Activated CD8-positive, alpha-beta memory T cell treated with anti-CD3 and anti-CD28 coated beads for 24 hours (primary cell): ENCODE measurements around the gene CDK17.
A peak's percentile ranks its signal among the peaks of the same experiment; 100 is the strongest.
"Not testable (repeated sequence)": the region's sequence is repeated elsewhere in the genome, so short reads cannot be mapped to it uniquely, and the experiment has no call there.

Source experiments
- DNase-seq: peaks from one replicate; pipeline ENCODE4 v3.0.0-alpha.2; 2020

Gene CDK17

DNA sequence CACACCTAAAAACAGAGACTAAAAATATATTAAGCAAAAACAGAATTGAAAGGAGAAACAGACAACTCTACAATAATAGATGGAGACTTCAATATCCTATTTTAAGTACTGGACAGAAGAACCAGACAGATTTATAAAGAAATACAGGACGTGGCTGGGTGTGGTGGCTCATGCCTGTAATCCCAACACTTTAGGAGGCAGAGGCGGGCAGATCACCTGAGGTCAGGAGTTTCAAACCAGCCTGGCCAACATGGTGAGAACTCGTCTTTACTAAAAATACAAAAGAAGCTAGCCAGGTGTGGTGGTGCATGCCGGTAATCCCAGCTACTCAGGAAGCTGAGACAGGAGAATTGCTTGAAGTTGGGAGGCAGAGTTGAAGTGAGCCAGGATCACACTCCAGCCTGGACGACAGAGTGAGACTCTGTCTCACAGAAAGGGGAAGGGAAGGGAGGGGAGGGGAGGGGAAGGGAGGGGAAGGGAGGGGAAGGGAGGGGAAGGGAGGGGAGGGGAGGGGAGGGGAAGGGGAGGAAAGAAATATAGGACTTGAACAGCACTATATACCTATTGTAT is 53.0 kb downstream of the CDK17 start:
- no peak for DNase-seq

DNA sequence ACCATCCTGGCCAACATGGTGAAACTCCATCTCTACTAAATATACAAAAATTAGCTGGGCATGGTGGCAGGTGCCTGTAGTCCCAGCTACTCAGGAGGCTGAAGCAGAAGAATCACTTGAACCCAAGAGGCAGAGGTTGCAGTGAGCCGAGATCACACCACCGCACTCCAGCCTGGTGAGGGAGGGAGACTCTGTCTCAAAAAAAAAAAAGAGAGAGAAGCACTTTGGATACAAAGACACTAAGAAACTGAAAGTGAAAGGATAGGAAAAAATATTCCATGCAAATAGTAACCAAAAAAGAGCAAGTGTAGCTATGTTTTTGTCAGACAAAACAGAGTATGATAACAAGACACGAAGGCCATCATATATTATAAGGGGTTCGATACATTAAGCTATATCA is 53.5 kb downstream of the CDK17 start:
- DNase-seq = not testable (repeated sequence)

DNA sequence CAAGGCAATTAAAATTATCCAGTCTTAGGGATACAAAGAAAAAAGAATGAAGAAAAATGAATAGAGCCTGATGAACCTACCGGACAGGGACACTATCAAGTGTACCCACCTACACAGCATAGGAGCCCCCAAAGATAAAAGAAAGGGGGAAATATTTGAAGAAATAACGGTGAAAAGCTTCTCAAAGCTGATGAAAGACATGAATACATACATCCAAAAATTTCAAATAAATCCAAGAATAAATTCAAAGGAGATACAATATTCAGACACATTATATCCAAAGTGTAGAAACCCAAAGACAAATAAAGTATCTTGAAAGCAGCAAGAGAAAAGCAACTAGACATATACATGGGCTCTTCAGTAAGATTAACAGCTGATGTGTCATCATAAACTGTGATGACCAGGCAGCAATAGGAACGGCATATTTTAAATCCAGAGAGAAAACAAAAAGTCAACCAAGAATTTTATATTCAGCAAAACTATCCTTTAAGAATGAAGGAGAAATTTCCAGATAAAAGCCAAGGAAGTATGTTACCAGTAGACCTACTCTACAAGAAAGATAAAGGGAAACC is 56.0 kb downstream of the CDK17 start:
- DNase-seq = no peak

DNA sequence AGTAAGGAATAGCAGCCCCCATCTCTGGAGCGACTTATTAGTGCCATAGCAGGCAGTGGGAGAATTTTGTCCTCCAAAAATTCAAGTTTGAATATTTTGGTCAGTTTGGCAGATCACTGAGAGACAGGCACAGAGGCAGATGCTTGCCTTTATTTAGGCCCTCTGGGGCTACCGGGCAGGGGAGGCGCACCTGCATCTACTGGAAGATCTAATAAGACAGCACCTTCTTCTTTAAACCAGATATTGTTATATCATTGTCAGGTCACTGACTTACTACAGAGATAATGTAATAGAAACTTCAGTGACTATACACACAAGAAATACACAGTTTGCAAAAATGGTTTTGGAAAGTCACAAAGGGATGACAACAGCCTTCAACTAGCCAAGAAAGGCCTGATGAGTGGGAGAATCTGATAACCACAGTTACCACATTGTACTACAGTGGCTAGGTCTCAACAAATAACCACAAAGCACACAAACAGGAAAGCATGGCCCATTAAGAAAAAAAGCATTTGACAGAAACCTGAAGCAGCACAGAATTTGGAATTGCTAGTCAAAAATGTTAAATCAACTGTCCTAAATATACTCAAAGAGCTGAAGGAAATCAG is 56.8 kb downstream of the CDK17 start:
- no peak for DNase-seq

DNA sequence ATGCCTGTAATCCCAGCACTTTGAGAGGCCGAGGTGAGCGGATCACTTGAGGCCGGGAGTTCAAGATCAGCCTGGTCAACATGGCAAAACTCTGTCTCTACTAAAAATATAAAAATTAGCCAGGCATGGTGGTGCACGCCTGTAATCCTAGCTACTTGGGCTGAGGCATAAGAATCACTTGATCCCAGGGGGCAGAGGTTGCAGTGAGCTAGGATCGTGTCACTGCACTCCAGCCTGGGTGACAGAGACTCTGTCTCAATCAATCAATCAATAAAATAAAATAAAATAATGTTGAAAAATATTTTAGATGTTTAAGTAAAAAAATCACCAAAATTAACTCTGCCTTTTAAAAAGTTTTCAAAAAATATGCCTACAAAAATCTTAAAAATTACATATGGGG is 60.6 kb downstream of the CDK17 start:
- DNase-seq = not testable (repeated sequence)

DNA sequence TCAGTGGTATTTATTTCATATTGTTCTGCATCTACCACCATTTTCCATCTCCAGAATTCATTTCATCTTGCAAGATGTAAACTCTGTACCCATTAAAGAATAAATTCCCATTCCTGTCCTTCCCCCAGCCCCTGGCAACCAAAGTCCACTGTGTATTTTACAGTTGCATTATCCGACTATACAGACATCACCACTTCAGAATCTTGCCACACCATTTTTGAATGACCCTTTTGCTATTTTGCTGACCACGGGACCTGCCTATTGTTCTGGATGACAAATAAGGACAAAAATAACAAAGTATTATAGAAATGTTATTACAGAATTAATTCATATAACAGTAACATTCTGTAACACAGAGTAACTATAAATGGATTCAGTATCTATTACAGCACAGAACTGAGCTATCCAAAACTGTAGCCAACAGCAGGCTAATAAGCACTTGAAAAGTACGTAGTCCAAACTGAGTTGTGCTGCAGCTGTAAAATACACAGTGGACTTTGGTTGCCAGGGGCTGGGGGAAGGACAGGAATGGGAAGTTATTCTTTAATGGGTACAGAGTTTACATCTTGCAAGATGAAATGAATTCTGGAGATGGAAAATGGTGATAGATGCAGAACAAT is 61.3 kb downstream of the CDK17 start:
- no peak for DNase-seq

DNA sequence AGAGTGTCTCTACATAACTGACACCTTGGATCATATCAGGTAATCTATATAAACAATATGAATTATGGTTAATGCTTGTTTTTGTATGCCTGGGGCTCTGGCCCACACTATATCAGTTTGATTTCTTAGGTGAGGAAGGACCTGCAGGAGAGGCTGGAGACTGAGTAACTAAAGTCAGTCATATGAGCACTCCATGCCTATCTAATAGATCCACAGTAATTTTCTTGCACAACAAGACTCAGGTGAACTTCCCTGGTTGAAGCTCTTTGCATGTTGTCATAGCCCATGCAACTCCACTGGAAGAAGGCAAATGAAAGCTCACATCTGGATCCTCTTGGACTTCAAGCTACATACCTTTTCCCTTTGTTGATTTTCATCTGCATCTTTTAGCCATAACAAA is 62.3 kb downstream of the CDK17 start:
- DNase-seq = no peak

DNA sequence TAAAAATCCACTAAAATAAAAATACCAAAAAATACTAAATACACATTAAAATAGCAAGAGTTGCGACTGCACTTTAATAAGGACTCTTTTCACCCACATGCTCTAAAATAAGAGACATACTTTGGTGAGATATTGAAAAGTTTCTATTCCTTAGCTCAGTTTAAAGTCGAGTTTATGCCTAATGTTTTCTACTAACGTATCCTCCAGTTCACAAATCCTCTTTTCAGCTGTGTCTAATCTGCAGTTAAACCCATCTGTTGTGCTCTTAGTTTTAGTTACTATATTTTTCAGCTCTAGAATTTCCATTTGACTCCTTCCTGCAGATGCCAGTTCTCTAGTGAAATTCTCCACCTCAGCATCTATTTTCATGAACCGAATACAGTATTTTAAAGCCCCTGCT is 63.8 kb downstream of the CDK17 start:
- DNase-seq = no peak

DNA sequence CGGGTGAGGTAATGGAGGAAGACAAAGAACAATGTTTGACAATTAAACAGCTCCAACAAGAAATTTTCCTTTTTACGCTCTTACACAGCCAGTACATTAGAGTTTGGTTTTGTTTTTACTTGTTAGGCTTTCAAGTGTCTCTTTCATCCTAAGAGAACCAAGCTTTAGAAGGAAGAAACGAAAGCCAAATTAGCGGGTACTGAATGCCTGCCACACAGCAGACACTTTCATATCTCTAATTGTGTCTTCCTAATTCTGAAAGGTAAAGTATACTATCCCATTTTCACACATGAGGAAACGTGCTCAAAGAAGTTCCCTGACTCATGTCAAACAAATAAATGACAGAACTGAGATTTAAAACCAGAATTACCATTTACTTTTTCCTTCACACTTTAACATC is 65.0 kb downstream of the CDK17 start:
- DNase-seq = no peak

DNA sequence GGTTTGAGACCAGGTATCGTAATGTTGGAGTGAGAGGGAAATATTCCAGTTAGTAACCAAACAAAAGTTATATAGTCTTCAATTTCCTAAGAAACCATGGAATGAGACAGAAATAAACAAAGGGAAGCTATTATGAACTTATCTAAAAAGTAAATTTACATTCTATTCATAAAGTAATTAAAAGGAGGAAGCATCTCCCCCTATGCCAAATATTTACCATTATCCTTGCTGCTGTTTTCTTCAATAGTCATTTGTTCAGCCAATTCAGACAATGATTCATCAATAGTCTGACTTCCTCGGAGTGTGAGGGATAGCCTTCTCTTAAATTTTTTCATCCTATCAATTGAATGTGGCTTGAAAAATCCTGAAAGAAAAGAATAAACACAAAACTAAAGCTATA is 65.7 kb downstream of the CDK17 start:
- no peak for DNase-seq

DNA sequence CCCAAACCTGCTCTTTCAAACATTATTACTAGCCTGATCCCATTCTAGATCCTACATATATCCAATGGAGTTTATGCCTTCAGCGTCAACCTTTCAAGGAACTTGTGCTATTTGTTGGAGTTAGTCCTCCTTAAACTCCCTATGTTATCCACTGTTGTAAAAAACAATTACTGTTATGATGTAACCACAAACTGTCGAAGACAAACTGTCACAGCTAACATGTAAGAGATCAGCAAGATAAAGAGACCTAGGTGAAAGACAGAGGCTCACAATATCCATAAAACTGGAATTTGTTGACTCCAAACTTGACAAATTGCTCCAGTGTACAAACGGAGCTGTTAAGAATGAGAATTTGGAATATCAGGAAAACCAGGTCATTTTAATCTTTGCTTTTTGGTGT is 70.7 kb downstream of the CDK17 start:
- DNase-seq = no peak

DNA sequence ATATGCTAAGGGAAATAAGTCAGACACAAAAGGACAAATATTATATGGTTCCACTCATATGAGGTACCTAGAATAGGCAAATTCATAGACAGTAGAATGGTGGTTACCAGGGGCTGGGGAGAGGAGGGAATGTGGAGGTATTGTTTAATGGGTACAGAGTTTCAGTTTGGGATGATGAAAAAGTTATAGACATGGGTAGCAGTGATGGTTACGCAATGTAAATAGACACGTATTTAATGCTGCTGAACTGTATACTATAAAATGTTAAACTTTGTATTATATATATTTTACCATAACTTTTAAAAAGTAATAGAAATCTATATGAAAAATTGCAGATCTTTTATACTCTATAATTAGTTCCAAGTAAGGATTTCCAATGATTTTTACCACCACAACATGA is 71.2 kb downstream of the CDK17 start:
- no peak for DNase-seq

DNA sequence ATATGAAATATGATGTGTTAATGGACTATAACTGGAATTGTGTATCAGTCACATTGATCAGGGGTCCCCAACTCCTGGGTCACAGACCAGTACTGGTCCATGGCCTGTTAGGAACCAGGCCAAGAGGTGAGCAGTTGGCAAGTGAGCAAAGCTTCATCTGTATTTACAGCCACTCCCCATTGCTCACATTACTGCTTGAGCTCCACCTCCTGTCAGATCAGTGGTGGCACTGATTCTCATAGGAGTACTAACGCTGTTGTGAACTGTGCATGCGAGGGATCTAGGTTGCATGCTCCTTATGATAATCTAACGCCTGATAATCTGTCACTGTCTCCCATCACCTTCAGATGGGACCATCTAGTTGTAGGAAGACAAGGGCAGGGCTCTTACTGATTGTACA is 72.3 kb downstream of the CDK17 start:
- DNase-seq = no peak

DNA sequence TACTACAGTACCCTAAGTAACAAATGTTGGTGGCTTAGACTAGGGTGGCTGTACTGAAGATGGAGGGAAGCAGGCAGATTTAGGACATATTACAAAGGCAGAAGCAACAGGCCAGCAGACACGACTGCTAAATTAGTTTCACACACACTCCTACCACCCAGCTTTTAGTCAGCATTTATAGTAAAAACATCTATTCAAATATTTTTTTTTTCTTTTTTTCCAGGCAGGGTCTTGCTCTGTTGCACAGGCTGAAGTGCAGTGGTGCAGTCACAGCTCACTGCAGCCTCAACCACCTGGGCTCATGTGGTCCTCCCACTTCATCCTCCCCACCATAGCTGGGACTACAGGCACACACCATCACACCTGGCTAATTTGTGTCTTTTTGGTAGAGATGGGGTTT is 72.9 kb downstream of the CDK17 start:
- DNase-seq = no peak

DNA sequence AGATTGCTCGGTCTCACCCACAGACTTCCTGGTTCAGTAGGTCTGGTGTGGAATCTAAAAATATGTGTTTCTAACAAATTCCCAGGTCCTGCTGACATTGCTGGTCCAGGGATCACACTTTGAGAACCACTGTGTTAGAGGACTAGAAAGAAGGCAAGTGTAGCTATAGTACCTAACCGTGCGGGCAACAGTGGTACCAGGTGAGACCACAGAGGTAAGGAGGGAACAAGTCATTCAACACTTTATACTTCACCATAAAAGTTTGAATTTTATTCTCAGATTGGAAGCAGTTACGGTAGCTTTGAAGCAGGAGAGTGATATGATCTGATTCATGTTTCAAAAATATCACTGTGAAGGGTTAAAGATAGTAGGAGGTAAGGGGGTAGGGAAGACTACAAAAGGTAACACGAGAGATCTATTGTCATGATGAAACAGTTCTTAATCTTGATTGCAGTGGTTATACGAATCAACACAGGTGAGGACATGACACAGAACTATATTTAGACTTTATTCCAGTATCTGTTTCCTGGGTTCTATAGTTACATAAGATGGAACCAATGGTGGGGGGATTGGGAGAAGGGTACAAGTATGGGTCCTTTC is 73.5 kb downstream of the CDK17 start:
- no peak for DNase-seq

DNA sequence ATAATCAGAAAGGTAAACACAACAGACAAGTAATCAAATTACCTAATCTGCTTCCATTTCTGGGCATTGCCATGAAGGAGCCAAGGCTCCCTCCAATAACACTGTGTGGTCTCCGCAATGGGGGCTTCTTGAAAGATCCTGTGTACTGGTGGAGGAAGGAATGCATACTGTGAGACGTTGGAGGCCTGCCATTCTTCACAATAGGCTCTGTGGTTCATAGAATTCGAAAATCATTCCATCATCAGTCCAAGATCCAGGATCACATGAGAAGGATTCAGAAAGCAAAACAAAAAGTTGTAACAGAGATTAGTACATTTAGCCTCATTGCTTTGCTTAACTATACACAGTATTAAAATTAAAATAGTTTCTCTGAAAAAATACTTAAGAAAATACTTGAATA is 76.3 kb downstream of the CDK17 start:
- DNase-seq = no peak

DNA sequence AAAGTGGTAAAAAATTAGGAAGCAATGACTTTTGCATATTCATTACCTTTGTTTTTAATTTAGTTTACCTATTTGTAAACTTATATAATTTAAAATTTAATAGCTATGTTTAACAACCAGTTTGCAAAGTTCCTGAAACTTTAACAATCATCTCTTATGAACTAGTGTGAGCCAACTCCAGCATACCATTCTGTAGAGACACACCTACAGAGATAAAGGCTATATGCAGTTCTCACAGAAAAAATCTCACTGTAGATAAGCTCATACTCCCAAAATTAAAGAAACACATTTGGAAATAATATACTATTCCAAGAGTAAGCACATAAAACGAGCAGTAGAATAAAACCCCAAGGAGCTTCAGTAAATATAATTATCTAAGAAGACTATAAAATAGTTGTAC is 77.5 kb downstream of the CDK17 start:
- DNase-seq = no peak

DNA sequence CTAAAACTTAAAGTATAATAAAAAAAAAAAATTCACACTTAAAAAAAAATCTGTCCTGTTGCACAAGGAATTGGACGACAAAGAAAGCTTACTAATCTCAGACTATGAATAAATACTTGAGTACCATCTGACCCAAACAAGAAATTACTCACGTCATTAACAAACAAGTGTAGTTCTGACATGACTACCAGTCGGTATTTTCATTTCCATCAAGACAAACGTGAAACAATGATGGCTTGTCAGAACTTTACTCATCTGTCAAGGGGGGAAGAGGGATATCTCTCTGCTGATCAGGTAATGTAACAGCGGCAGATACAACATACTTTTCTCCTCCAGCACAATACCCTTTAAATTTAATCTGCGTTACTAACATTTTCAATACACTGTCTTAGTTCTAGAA is 78.3 kb downstream of the CDK17 start:
- DNase-seq = no peak

DNA sequence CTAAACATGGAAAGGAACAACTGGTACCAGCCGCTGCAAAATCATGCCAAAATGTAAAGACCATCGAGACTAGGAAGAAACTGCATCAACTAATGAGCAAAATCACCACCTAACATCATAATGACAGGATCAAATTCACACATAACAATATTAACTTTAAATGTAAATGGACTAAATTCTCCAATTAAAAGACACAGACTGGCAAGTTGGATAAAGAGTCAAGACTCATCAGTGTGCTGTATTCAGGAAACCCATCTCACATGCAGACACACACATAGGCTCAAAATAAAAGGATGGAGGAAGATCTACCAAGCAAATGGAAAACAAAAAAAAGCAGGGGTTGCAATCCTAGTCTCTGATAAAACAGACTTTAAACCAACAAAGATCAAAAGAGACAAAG is 82.4 kb downstream of the CDK17 start:
- DNase-seq = not testable (repeated sequence)

DNA sequence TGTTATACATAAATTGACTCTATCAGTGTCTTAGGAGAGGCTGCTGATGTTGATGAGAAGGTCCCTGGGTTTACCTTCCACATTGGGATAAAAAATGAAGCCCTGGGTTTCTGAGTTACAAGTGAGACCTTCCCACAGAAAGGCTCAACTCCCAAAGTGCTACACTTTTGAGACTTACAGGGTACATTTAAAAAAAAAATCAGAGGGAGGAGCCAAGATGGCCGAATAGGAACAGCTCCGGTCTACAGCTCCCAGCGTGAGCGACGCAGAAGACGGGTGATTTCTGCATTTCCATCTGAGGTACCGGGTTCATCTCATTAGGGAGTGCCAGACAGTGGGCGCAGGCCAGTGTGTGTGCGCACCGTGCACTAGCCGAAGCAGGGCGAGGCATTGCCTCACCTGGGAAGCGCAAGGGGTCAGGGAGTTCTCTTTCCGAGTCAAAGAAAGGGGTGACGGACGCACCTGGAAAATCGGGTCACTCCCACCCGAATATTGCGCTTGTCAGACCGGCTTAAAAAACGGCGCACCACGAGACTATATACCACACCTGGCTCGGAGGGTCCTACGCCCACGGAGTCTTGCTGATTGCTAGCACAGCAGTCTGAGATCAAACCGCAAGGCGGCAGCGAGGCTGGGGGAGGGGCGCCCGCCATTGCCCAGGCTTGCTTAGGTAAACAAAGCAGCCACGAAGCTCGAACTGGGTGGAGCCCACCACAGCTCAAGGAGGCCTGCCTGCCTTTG is 84.3 kb downstream of the CDK17 start:
- peak; percentile 64 for DNase-seq

DNA sequence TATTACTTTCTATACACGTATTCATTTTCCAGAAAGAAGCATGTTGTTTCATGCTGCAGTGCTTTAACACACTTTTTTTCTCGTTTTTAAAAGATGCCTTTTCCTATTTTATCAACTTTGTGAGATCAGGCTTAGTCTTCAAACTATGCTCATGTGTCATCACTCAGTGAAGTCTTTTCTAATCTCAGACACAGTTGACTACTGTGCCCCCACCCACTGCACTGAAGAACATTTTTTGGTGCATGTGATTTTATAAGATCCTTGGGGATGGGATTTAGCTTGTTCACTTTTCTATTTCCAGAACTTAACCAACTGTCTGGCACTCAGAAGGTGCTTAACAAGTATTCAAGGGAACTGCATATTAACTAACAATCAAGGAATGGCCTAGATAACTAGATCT is 85.5 kb downstream of the CDK17 start:
- DNase-seq = no peak

DNA sequence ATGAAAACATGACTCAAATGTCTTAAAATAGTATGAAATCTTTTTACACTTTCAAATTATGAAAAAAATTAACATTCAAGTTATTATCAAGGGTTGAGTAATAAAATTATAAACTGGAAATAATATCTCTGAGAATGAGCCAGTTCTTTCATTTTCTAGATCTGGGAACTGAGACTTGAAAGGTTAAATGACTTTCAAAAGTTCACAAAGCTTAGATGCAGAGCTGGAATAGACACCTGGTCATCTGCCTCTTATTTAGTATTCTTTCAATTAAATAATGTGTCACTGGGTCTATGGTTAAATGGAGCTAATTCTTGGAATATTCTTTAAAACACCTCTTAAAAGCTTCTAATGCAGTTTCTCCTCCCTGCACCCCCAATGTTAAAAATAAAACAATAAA is 86.6 kb downstream of the CDK17 start:
- DNase-seq = no peak

DNA sequence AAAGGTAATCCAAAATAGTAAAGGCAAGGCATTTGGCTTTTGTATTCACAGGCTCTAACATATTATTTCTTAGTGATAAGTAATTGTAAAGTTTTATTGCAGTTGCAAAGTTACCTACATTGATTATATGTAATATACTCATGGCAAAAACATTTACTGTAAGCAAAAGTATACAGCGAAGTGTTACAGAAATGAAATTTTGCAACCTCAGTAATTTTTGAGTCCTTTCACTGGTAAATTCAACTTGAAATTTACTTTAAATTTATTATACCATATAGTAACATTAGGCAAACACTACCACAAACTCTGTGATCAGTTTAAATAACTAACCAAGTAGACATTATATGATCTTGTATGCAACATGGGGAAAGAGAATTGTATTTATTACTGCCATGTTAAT is 89.0 kb downstream of the CDK17 start:
- DNase-seq = no peak

DNA sequence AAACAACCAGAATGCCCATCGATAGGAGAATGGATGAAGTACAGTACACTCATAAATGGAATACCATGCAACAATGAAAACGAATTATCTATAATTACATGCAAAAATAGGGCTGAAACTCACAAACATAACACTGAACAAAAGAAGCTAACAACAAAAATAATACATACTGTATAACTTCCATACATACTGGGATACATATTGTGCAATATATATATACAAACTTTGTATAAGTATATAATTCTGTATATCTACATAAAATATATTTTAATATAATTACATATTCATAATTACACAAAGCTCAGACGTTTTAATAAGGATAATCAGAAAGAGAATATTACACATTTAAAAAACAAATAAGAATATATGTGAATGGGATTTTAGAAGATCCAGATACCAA is 90.2 kb downstream of the CDK17 start:
- no peak for DNase-seq
